Tibial artery (tissue), 4 donors: Measurements from ENCODE around the gene USP43.

ENCODE experiments used
- DNase-seq, 2 donors: peaks; one replicate each; pipeline ENCODE4 v3.0.0-alpha.2; 2019
- H3K27ac ChIP-seq, 2 donors: fragments of 200-600 bp; sonication (generic) in 1 of 2; 1 replicate in 1 of 2; 2 replicates in 1 of 2; pipeline ENCODE4 v1.5.1; 2018 to 2019; ENCODE audit warnings: mild to moderate bottlenecking in 1 of 2
- H3K27me3 ChIP-seq, 2 donors: fragments of 200-600 bp; sonication (generic) in 1 of 2; one replicate each; pipeline versions ENCODE4 v1.5.1 to v1.6.0; 2016 to 2019
- H3K36me3 ChIP-seq, 3 donors: fragments of 200-600 bp; sonication (generic) in 2 of 3; one replicate each; pipeline ENCODE4 v1.5.1; 2016 to 2019; ENCODE audit warnings: mild to moderate bottlenecking in 2 of 3
- H3K4me1 ChIP-seq, 4 donors: fragments of 200-600 bp; sonication (generic) in 2 of 4; 1 replicate in 3 of 4; 2 replicates in 1 of 4; pipeline ENCODE4 v1.5.1; 2016 to 2019
- H3K4me3 ChIP-seq, 2 donors: fragments of 200-600 bp; sonication (generic) in 1 of 2; 1 replicate in 1 of 2; 2 replicates in 1 of 2; pipeline ENCODE4 v1.5.1; 2018 to 2019; ENCODE audit warnings: mild to moderate bottlenecking in 2 of 2
- H3K9me3 ChIP-seq, 3 donors: fragments of 200-600 bp; sonication (generic) in 1 of 3; one replicate each; pipeline ENCODE4 v1.5.1; 2016 to 2019
- intact Hi-C: fragments of 100-400 bp; cut with DNase I; formaldehyde crosslinking; loops from one replicate; pipeline ENCODE4 v1.15.0; 2023; ENCODE audit warnings: low total_unique reads
- TF ChIP-seq, protein P1 (sequence below), 2 experiments: fragments of 200-600 bp in 1 of 2; fragments of 450-650 bp in 1 of 2; IDR thresholded peaks; one replicate each; pipeline ENCODE4 v1.5.1; 2017 to 2019; ENCODE audit warnings: antibody characterized with exemption in 2 of 2, mild to moderate bottlenecking in 1 of 2, moderate library complexity in 1 of 2

Gene USP43

DNA sequence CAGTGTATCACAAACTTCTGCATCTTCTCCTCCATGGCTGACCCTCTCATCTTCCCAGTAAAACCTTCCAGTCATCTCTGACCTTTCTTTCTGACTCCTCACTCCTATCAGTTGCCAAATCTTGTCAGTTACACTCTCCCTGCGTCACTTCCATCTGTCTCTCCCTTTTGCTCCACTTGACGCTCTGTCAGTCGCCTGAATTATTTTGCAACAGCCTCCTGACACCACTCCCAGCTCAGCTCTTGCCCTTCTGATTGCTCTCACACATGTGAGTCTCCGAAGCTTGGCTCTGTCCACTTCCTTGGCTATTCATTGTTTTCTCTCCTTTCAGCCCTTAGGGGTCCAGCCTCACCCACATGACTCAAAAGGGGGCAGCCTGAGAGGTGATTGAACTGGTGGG, 118.3 kb downstream of the USP43 start:
- no peak overlapping the region for H3K4me3 ChIP-seq
- TF ChIP-seq, protein P1, sequence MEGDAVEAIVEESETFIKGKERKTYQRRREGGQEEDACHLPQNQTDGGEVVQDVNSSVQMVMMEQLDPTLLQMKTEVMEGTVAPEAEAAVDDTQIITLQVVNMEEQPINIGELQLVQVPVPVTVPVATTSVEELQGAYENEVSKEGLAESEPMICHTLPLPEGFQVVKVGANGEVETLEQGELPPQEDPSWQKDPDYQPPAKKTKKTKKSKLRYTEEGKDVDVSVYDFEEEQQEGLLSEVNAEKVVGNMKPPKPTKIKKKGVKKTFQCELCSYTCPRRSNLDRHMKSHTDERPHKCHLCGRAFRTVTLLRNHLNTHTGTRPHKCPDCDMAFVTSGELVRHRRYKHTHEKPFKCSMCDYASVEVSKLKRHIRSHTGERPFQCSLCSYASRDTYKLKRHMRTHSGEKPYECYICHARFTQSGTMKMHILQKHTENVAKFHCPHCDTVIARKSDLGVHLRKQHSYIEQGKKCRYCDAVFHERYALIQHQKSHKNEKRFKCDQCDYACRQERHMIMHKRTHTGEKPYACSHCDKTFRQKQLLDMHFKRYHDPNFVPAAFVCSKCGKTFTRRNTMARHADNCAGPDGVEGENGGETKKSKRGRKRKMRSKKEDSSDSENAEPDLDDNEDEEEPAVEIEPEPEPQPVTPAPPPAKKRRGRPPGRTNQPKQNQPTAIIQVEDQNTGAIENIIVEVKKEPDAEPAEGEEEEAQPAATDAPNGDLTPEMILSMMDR (IDR thresholded peaks at IDR 0.05): no peak

DNA sequence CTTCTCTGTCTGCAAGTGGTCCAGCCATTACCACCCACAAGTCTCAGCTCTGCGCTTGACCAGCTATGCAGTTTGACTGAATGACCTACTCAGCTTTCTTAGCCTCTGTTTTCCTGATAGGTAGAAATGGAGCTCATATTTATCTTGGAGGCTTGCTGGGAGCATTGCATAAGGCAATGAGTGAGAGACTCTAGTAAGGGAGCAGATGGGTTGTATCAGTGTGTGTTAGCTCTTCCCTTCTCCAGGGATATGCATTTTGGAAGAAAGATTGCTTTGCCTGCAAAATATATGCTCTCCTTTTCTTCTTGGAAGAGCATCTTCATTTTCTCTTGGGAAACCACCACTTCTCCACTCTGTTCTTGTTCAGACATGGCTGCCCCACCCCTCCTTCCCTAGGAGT, 120.0 kb downstream of the USP43 start:
- TF ChIP-seq, protein P1 (IDR thresholded peaks at IDR 0.05): no peak
- Histone ChIP-seq H3K9me3 (no peaks in the 10 kb centered on the region), H3K36me3 (no peaks in the 10 kb centered on the region), H3K4me1 (no peaks in the 10 kb centered on the region), H3K4me3 (no peak overlapping the region), H3K27ac (no peak overlapping the region), H3K27me3 (peaks cover 0 to 28% of the 10 kb centered on the region in 2 donors)
- intact Hi-C loops: no loop called here
- no peak for DNase-seq

More for the DNA sequence above, 118.3 kb downstream of the USP43 start:
- H3K9me3 ChIP-seq: no peaks in the 10 kb centered on the region
- H3K4me1 ChIP-seq: no peaks in the 10 kb centered on the region
- H3K27ac ChIP-seq: no peak overlapping the region
- intact Hi-C loops: no loop called here
- peaks cover 0 to 20% of the 10 kb centered on the region in 2 donors for H3K27me3 ChIP-seq
- DNase-seq: no peak
- no peaks in the 10 kb centered on the region for H3K36me3 ChIP-seq

DNA sequence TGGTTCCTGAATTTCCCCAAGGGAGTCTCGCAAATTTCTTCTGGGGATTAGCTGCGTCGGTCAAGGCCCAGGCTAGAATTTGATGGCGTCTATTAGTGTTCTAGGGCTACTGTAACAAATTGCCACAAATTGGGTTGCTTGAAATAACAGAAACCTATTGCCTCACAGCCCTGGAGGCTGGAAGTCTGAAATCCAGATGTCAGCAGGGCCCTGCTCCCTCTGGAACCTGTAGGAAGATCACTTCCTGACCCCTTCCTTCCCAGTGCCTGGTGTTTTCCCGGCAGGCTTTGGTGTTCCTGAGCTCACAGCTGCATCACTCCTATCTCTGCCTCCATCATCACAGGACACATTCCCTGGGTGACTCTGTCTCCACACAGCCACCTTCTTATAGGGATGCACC, 121.7 kb downstream of the USP43 start:
- peaks cover 0 to 35% of the 10 kb centered on the region in 2 donors for H3K27me3 ChIP-seq
- H3K4me1 ChIP-seq: no peaks in the 10 kb centered on the region
- TF ChIP-seq, protein P1 (IDR thresholded peaks at IDR 0.05): no peak
- DNase-seq: no peak
- no peaks in the 10 kb centered on the region for H3K36me3 ChIP-seq
- H3K4me3 ChIP-seq: no peak overlapping the region
- H3K27ac ChIP-seq: no peak overlapping the region
- intact Hi-C loops: no loop called here
- H3K9me3 ChIP-seq: no peaks in the 10 kb centered on the region

DNA sequence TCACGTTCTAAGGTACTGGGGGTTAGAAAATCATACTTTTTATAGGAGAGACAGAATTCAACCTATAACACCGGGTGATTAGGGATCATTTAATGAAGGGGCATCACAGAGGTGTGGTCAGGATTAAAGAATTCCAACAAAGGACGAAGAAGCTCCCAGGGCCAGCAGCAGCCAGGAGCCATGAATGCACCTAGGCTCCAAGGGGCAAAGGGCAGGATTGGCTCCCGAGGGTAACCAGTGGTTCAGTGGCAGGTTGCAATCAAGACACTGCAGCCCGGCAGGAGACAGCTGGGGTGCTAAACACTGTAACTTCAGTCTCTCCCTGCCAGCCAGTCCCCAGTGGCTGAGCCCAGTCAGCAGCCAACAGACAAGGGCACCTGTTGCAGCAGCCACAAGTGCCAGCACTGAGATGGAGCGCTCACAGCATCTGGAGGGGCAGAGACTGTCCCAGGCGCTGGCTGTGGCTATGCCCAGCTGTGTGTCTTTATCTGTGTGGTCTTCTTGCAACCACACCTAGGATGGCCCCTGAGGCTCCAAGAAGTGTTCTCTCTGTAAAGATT, 122.2 kb downstream of the USP43 start:
- H3K27me3 ChIP-seq: peaks cover 0 to 38% of the 10 kb centered on the region in 2 donors
- intact Hi-C loops: no loop called here
- TF ChIP-seq, protein P1 (IDR thresholded peaks at IDR 0.05): no peak
- H3K4me3 ChIP-seq: no peak overlapping the region
- H3K4me1 ChIP-seq: no peaks in the 10 kb centered on the region
- no peaks in the 10 kb centered on the region for H3K36me3 ChIP-seq
- no peak for DNase-seq
- no peaks in the 10 kb centered on the region for H3K9me3 ChIP-seq
- H3K27ac ChIP-seq: no peak overlapping the region

DNA sequence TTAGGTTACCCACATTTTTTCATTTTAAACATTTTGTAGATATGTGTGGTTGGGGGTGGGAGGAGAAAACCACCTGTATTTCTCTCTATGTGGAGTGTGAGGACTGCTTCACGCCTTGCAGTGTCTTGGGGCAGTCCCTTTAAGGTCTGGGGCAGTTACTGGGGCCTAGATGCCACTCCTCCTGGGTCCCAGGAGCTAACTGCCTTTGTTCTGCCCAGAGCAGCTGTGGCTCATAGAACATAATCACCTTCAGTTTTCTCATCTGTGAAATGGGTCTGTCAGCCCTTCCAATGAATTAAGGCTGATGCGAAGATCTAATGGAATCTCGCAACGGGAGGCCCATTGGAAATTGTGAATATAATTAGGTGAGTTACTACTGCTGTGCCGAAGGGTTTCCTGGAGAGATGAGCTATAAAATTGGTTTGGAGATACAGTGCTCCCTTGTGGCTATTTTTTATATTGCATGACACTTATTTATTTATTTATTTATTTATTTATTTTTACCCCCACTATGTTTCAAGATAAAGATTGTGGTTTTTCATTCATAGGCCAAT, 123.1 kb downstream of the USP43 start:
- no peak overlapping the region for H3K4me3 ChIP-seq
- DNase-seq: no peak
- TF ChIP-seq, protein P1 (IDR thresholded peaks at IDR 0.05): peak; percentile 12 to 39
- no peaks in the 10 kb centered on the region for H3K4me1 ChIP-seq
- peaks cover 0 to 42% of the 10 kb centered on the region in 2 donors for H3K27me3 ChIP-seq
- intact Hi-C loops: no loop called here
- no peaks in the 10 kb centered on the region for H3K9me3 ChIP-seq
- H3K27ac ChIP-seq: no peak overlapping the region
- H3K36me3 ChIP-seq: no peaks in the 10 kb centered on the region
